Peyer's patch (tissue), 4 donors: ENCODE results near the gene CLASP1.

Experiments used
- CTCF ChIP-seq, 6 experiments: fragments of 450-650 bp in 4 of 6; fragments of 200-600 bp in 2 of 6; sonication (generic) in 1 of 6; IDR thresholded peaks; one replicate each; pipeline ENCODE4 v1.5.1; 2017 to 2019; ENCODE audit warnings: antibody characterized with exemption in 6 of 6, mild to moderate bottlenecking in 3 of 6, moderate library complexity in 1 of 6
- POLR2A ChIP-seq, 2 donors: fragments of 450-650 bp; IDR thresholded peaks; one replicate each; pipeline ENCODE4 v1.5.1; 2017; ENCODE audit warnings: antibody characterized with exemption in 2 of 2, mild to moderate bottlenecking in 2 of 2, moderate library complexity in 2 of 2

GRCh38 chr2:121294881-121295840, 354.1 kb downstream of the CLASP1 start:
- TF ChIP-seq CTCF (IDR thresholded peaks at IDR 0.05) (peak in 2 of 6 experiments; percentile 13 to 17), POLR2A (IDR thresholded peaks at IDR 0.05) (no peak)
